HG03432 (cell line): Measurements from ENCODE around the gene CFLAR.
A peak's percentile ranks its signal among the peaks of the same experiment; 100 is the strongest.
"Not testable (repeated sequence)": the region's sequence is repeated elsewhere in the genome, so short reads cannot be mapped to it uniquely, and the experiment has no call there.

Experiments used
- ATAC-seq: cut with Tn5 transposase; IDR thresholded peaks from one replicate; pipeline ENCODE4 v1.9.1; 2021; ENCODE audit warnings: mild to moderate bottlenecking, moderate library complexity; ENCODE audit not compliant: unreplicated experiment

CFLAR gene

DNA sequence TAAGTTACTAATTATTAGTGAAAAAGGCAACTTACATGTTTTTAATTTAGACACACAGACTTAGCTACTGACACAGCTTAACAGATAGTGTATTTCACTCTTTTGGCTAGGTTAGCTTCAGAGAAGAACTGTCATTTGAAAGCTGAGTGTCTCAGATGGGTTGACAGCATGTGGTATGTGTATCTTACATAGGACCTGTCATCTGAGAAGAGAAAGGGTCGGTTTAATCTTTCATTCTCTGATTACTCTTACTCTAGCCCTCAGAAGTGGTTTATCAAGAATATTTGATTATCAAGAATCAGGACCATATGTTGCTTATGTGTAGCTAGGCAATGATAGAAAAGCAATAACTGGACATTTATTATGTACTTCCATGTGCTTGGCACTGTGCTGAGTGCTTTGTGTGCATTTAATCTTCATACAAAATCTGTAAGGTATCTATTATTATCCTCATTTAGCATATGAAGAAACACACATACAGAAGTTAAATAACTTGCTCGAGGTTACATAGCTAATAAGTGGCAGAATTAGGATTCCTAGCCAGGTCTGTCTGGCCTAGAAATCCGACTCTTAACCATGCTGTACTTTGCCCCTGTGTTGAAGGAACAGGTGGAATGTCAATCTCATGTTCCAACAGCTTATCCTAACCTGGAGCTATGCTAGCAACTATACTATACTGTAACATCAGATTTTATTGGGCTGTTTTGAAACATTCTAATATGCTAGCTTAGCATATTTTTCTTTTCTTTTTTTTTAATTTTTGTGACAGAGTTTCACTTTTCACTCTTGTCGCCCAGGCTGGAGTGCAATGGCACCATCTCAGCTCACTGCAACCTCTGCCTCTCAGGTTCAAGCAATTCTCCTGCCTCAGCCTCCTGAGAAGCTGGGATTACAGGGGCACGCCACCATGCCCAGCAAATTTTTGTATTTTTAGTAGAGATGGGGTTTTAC lies 28.4 kb downstream of the CFLAR start:
- no peak for ATAC-seq

DNA sequence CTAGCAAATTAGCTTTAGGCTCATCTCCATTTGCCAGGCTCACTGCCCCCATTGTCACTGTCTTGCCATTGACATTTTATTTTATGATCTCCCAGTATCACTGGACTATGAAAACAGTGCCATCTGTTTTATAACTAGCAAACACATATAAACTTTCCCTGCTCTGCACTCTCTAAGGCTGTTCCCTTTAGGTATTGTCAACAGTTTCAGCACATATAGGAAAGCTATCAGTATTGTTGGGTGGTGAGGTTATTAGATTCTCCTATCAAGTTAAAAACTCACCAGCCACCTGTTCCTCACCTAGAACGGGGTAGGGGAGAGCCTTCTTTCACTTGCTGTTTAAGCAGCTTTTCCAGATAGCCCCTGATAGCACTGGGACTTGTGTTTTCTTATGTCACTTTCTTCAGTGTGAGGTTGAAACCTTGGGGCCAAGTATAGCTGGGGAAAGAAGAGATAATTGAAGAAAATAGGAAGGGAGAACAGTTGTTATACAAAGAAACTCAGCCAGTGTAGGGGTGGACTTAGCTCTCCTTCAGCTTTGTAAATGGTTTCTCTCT lies 32.5 kb downstream of the CFLAR start:
- ATAC-seq: no peak

DNA sequence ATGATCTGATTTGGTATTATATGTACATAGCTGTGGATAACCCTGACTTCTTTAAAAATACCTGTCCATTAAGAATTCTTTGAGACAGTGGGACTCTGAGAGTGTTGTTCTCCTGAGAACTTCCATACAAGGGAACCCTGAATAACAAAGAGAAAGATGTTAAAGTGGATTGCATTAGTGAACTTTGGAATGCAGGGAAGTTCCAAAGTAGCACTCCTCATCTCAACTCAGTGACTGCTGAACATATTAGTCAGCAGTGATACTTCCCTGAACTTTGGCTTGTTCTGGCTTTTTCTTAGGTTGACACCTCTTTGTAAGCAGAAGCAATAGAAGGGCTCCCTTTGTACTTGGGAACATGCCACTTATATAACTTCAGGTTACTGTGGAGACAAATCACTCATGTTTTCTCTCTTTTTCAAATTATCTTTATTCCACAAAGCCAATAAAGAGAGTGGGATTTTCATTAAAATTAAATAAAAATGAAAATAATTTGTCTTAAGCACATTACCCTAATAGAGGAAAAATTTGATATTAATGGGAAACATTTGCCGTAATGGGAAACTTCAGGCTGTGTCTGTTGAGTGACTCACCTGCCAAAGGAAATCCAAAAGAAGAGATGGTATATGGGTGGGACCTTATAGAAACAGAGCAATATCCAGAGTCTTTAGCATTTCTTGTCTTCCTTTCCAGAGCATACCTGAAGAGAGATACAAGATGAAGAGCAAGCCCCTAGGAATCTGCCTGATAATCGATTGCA lies 33.3 kb downstream of the CFLAR start:
- ATAC-seq: no peak

DNA sequence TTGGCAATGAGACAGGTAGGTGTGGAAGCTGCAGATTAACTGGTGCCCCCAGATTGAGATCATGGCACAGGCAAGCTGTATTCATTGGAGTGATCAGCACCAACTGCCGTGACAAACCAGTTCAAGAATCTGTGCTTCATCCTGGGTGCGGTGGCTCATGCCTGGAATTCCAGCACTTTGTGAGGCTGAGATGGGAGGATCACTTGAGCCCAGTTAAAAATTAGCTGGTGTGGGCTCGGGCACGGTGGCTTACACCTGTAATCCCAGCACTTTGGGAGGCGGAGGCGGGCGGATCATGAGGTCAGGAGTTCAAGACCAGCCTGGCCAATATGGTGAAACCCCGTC lies 33.8 kb downstream of the CFLAR start:
- not testable (repeated sequence) for ATAC-seq

DNA sequence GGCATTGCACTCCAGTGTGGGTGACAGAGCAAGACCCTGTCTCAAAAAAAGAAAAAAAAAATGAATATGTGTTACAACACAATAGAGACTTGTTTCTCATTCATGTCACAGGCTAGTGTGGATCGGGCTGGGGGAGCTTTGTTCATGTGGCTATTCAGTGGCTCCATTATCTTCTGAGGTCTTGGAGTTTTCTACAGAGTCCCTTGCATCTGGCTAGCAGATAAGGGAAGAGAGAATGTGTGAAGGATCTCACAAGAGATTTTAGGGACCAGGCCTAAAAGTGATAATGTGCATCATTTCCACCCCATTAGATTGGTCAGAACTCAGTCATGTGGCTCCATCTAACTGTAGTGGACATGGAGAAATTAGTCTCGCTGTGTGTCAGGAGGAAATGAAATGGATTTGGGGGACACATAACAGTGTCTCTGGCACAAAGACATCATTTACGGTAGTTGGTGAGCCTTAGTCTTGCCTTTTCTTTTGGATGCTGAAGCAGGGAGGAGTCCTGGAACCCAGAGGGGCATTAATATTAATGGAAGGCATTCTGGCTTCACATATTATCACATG lies 34.6 kb downstream of the CFLAR start:
- ATAC-seq: no peak

DNA sequence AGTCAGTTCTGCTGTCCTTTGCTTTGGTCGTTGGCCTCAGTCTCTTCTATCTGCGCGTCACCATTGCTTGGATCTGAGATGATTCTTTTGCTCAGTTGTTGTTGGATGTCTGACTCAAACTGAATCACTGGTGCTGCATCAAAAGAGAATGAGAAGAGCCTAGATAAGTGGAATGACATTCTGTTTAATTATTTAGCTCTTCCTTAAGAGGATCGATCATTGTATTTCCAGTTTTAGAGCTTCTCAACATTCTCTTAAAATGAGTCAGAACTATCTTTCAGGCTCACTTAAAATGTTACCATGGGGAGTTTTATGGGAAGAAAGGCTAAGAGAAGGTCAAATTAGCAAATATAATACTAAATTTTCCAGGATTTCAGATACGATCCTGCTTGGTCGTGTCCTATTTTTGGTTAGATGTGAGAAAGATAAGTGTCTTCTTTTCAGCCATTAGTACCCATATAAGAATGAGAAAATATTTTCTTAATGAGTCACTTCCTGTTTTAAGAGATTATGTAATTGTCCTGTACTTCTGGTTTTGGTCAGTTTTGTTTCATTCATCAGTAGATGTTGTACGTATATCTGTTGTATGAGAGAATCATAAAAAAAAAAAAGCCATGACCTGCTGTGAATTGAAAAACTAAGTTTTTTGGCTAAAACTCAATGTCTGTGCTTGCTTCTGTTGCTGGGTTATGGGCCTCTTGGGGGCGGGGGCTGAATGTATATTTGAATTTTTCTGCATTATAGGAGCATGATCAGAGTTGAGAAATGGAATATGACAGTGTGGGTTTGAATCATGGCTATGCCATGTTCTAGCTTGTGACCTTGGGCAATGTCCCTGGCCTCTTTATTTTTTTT lies 35.4 kb downstream of the CFLAR start:
- peak; percentile 92 for ATAC-seq

DNA sequence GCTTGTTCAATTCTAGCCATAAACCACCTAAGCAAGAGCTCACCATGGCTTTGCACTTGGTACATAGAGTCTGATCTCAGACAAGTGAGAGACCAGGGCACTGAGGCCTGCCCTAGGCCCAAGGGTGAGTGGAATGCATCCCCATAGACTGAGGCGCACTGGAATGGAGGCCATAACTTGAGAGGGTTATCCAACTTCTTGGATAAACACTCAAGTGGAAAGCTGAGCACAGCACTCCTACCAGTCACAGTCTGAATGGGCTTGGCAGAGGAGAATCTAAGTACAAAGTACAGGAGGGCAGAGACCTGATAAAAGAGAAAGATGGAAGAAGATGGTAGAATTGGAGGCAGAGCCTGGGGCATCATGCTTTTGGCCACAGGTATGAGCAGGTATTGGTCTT lies 36.6 kb downstream of the CFLAR start:
- ATAC-seq: no peak

DNA sequence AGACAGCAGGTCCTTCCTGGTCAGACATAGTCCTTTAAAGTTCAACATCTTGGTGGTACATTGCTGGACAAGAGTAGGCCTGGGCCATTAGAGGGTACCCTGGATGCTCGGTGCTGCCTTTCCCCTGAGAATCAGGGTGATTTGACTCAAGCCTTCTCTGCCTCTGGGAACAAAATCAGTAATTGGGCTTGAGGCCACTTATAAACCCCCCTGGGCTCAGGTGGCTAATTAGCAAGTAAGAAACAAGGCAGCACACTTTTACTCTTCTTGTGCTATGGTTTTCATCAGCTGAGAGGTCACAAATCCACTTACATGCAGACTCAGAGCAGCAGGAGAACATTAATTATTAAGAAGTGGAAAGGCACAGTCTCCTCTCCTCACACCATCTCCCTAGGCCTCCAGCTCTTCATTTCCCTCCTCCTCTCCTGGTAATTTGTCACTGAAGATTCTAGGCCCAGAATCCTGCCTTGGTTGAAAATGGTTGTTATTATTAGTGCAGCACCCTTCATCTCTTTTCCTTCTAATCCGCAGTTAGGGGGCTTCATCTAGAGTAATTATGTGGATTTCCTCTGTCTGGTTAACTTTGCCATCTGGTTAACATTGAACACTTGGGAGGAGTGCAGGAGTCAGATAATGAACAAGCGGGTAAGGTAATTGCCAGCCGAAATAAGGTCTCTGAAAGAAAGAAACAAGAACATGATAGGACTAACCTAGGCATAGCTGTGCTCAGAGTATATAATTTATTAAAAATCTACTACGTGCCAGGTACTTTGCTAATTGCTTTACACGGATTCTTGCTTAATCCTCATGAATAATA lies 37.2 kb downstream of the CFLAR start:
- ATAC-seq: no peak

DNA sequence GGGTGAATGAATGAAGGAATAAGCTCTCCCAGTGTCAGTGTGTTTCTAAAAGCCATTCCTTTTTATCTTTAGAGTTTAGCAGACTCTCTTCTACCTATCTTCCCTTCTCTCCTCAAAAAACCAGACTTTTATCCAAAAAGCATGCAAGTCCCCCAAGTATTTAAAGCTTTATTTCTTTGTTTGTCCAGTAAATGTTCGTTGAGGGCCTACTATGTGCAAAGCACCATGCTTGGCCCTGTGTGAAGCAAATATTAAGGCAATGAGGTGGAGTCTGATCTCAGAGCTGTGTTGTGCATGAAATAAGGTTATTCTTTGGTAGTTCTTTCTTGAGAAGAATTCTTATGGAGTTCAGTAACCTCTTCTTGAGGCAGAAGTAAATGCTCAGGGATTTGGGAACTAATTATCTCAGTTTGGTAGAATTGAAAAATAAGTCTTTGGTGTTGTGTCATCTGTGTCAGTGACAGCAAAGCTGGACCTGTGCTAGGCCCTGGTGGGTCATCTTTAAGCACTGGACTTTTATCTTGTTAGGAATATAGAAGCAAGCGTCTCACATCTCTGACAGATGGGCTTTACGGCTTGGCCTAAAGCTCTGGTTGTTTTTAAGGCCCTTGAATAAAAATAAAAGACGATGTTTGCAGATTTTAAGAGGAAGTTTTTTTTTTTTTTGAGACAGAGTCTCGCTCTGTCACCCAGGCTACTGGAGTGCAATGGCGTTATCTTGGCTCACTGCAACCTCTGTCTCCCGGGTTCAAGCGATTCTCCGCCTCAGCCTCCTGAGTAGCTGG lies 38.8 kb downstream of the CFLAR start:
- no peak for ATAC-seq

DNA sequence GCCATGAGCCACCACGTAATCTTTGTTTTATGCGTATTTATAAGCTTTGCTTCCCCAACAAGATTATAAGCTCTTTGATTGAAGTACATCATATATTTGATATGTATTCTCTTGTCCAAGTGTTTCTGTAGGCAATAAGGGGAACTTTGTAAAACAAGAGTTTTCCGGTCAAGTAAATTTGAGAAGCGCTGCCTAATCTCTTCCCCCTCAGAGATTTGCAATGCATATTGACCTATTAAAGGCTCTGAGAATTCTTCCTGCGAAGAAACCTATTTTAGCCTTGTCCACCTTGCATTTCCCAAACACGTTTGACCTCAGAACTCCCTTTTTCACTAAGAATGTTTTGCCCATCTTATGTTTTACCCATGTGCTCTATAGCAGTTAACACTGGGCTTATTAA lies 40.1 kb downstream of the CFLAR start:
- no peak for ATAC-seq

DNA sequence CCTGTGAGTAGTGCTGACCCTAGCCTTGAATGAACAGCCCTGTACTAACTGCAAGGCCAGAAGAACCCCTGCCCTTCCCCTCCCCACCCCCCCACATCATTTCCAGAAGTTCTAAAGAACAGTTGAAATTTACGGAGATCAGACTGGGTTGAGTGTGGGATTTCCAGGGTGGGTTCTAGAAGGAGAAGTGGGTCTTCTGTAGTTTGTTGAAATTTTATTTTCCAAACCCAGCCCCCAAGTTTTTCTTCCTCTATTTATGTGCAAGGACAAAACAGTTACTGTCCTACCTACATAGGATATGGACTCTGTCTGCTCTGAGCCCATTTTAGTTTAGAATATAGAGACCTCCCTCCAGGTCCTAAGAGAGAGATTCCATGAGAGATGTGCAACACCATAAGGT lies 40.7 kb downstream of the CFLAR start:
- ATAC-seq: no peak

DNA sequence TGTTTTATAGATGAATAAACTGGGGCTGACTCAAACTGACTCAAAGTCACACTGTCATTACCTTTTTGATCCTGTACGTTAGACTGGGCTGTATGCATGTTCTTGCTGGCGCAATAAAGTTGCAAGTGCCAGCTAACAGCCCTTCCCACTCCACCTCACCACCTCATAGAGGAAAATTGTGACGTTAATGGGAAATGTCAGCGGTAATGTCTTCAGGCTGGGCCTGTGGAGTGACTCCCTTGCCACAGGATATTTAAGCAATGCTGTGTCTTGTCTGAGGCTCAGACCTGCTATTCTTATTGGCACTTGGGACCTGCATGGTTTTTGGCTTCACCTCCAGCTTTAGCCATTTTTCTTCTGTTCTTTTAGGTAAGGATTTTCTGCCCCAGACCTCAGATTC lies 41.7 kb downstream of the CFLAR start:
- ATAC-seq: peak; percentile 29

DNA sequence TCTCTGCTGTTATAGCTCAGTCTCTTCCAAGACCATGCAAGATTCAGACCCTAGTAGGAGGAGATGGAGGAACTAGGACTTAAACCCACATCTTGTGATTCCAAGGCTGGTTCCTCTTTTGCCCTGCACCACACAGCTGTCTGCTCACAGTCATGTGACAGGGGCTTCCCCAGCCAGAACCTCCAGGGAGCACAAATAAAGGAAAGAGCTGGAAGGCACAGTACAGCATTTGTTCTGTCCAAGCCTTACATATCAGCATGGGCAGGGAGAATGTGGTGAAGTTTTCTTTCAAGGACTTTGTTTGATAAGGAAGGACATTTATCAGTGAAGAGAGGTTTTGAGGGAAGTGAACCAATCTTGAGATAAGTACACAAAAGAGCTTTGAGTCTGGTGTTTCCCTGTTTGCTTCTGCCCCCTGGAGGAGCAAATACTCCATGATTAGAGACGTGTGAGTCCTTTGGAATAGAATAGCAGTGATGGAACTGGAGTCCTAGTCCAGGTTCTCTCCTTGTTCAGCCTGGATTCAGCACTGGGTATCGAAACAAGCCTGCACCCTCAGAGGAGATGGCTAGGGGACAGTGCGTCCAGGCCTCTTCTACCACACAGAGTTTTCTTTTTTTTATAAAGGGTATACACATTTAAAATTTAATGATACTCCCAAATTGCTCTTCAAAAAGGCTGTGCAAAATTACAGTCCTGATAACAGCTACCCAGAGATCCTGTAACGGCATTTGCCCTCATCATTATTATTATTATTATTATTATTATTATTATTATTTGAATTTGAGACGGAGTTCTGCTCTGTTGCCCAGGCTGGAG lies 42.4 kb downstream of the CFLAR start:
- peak; percentile 97 for ATAC-seq

DNA sequence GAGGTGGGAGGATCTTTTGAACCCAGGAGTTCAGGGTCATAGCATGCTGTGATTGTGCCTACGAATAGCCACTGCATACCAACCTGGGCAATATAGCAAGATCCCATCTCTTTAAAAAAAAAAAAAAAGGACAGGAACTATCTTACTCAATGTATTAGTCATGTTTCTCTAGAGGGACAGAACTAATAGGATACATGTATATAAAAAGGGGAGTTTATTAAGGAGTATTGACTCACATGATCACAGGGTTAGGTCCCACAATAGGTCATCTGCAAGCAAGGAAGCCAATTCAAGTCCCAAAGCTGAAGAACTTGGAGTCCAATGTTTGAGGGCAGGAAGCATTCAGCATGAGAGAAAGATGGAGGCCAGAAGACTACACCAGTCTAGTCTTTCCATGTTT lies 48.2 kb downstream of the CFLAR start:
- ATAC-seq: no peak

DNA sequence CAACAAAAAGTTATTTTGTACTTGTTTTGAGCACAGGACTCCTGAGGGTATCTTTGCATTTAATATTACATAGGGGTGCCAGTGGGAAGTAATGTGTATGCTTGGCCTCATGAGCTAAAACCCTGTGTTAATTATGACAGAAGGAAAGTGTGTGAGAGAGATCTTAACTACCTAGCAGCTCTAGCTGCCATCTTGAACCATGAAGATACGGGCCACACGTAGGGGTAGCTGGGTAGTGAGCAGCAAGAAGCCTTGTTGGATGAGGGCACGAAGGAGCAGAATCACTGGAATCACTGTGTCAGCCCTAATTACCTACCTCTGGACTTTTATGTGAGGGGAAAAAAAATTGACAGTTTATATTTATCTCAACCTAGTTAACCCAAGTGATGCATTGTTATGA lies 51.6 kb downstream of the CFLAR start:
- ATAC-seq: no peak

DNA sequence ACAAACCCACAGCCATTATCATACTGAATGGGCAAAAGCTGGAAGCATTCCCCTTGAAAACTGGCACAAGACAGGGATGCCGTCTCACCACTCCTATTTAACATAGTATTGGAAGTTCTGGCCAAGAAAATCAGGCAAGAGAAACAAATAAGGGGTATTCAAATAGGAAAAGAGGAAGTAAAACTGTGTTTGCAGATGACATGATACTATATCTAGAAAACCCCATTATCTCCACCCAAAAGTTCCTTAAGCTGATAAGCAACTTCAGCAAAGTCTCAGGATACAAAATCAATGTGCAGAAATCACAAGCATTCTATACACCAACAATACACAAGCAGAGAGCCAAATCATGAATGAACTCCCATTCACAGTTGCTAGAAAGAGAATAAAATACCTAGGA lies 52.5 kb downstream of the CFLAR start:
- not testable (repeated sequence) for ATAC-seq

DNA sequence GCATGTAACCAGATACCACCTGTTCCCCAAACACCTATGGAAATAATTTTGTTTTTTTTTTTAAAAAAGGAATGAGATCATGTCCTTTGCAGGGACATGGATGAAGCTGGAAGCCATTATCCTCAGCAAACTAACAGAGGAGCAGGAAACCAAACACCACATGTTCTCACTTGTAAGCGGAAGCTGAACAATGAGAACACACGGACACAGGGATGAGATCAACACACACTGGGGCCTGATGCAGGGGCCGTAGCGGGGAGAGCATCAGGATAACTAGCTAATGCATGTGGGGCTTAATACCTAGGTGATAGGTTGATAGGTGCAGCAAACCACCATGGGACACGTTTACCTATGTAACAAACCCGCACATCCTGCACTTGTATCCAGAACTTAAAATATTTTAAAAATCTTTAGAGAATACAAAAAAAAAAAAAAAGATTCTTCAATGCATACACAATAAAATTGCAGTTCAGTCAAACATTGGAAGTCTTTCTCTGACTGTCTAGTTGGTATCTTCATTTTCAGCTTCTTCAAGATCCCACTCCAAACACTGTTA lies 55.4 kb downstream of the CFLAR start:
- no peak for ATAC-seq

DNA sequence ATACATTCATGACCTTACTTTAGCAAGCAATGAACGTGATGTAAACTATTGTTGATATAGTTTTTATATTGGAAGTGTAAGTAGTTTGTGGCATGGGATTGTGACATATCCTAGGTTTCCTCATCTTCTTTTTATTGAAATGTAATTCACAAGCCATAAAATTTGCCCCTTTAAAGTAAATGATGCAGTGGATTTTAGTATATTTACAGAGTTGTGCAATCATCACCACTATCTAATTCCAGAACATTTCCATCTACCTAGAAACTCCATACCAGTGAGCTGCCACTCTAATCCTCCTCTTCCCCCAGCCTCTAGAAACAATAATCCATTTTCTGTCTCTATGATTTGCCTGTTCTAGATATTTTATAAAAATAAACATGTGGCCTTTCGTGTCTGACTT lies 56.3 kb downstream of the CFLAR start:
- no peak for ATAC-seq
